HepG2 (cell line): Measurements from ENCODE around the gene EXOC6B. TPM values are rescaled to one million over a fixed set of nuclear protein-coding genes. Genes with fewer than 3 reads are reported as not detected.

Experiments
- ATAC-seq: fragments of 200-7000 bp; cut with Tn5 transposase; 3 replicates; pipeline ENCODE4 v1.9.1; 2020; ENCODE audit warnings: mild to moderate bottlenecking, moderate library complexity
- BruUV-seq: library from RNA; stranded (reverse); fragments of 400-500 nt; replicated peaks from 2 replicates; lab custom pipeline; 2021; lab: Mats Ljungman, UMichigan
- CTCF ChIA-PET: fragments of 300-600 bp; formaldehyde crosslinking; extraction: SDS; loops from one replicate; lab custom pipeline; 2021; ENCODE audit warnings: low total read pairs, inconsistent platforms, low intra/inter-chr PET ratio; lab: Yijun Ruan, JAX
- POLR2A ChIA-PET: fragments of 350-600 bp; sonication (Branson Sonifier 250); formaldehyde crosslinking; loops from one replicate; lab custom pipeline; 2020; ENCODE audit warnings: antibody characterized with exemption, inconsistent platforms; lab: Yijun Ruan, JAX
- DNase-seq: peaks from one replicate; pipeline ENCODE4 v3.0.0-alpha.2; 2015; ENCODE audit warnings: low spot score
- FAIRE-seq: peaks from 3 replicates; lab custom pipeline; 2011; peaks lifted over from hg19 to GRCh38; lab: Jason Lieb, UNC
- H2AFZ ChIP-seq: one replicate; pipeline ENCODE4 v1.6.1; 2011; ENCODE audit warnings: low read length, inconsistent platforms
- H3K27ac ChIP-seq: fragments of 300-600 bp; 3 replicates; pipeline ENCODE4 v1.8.0; 2011; ENCODE audit warnings: mixed run types, mild to moderate bottlenecking, mixed read lengths, low read length, inconsistent platforms; ENCODE audit not compliant: insufficient read depth; ENCODE audit errors: extremely low read length
- H3K27me3 ChIP-seq, 2 experiments: fragments of 200-600 bp in 1 of 2; 2 replicates in 1 of 2; 3 replicates in 1 of 2; pipeline versions ENCODE4 v1.6.0 to v1.8.0; 2011; ENCODE audit warnings: low read length in 2 of 2, mild to moderate bottlenecking in 2 of 2, moderate library complexity in 2 of 2, inconsistent platforms in 1 of 2; ENCODE audit not compliant: insufficient read depth in 2 of 2, control insufficient read depth in 1 of 2
- H3K36me3 ChIP-seq, 2 experiments: fragments of 200-600 bp in 1 of 2; replicated peaks in 1 of 2; 2 replicates in 1 of 2; 3 replicates in 1 of 2; pipeline versions ENCODE4 v1.5.1 to v1.8.0; 2011; ENCODE audit warnings: low read length in 2 of 2, inconsistent platforms in 1 of 2; ENCODE audit not compliant: insufficient read depth in 2 of 2, control insufficient read depth in 1 of 2
- H3K4me1 ChIP-seq: 2 replicates; pipeline ENCODE4 v1.5.1; 2012; ENCODE audit warnings: low read length, inconsistent platforms; ENCODE audit not compliant: insufficient read depth
- H3K4me2 ChIP-seq: 2 replicates; pipeline ENCODE4 v1.6.0; 2011; ENCODE audit warnings: low read depth, low read length, inconsistent platforms
- H3K4me3 ChIP-seq, 3 experiments: fragments of 200-600 bp in 1 of 3; sonication (generic), shearing (Covaris generic) in 1 of 3; replicated peaks in 1 of 3; 2 replicates each; pipeline ENCODE4 v1.5.1; 2011 to 2016; ENCODE audit warnings: low read length in 3 of 3, inconsistent platforms in 2 of 3, low read depth in 2 of 3, mild to moderate bottlenecking in 2 of 3, control low read depth in 1 of 3, mixed read lengths in 1 of 3; ENCODE audit not compliant: insufficient read depth in 1 of 3
- H3K79me2 ChIP-seq: one replicate; pipeline ENCODE4 v1.6.1; 2011; ENCODE audit warnings: low read length, inconsistent platforms; ENCODE audit not compliant: insufficient read depth
- H3K9ac ChIP-seq: 2 replicates; pipeline ENCODE4 v1.6.0; 2011; ENCODE audit warnings: mild to moderate bottlenecking, low read depth, low read length, inconsistent platforms; ENCODE audit not compliant: insufficient read depth
- H3K9me3 ChIP-seq: 2 replicates; pipeline ENCODE4 v1.5.1; 2012; ENCODE audit warnings: mild to moderate bottlenecking, low read length
- H4K20me1 ChIP-seq: 2 replicates; pipeline ENCODE4 v1.6.0; 2011; ENCODE audit warnings: inconsistent platforms, mild to moderate bottlenecking, low read length, moderate library complexity; ENCODE audit not compliant: insufficient read depth
- CEBPG ChIP-seq: IDR thresholded peaks from 2 replicates; pipeline ENCODE4 v1.6.1; 2016
- PCBP1 ChIP-seq: fragments of 200-400 bp; formaldehyde crosslinking; IDR thresholded peaks from 2 replicates; pipeline ENCODE4 v1.6.1; 2017; ENCODE audit warnings: mild to moderate bottlenecking, low read depth, low read length, borderline replicate concordance
- RBM39 ChIP-seq: fragments of 200-400 bp; formaldehyde crosslinking; IDR thresholded peaks from one replicate; pipeline ENCODE4 v1.6.1; 2018; ENCODE audit warnings: antibody characterized with exemption, mild to moderate bottlenecking, low read depth, low read length; ENCODE audit not compliant: poor library complexity, severe bottlenecking
- ZNF30 ChIP-seq: sonication (generic); formaldehyde crosslinking; IDR thresholded peaks from 2 replicates; pipeline ENCODE4 v1.5.0; 2020; ENCODE audit warnings: mild to moderate bottlenecking, missing genetic modification reagents
- ZNF562 ChIP-seq: sonication (generic); formaldehyde crosslinking; IDR thresholded peaks from 2 replicates; pipeline ENCODE4 v1.8.0; 2022; ENCODE audit warnings: missing genetic modification reagents, borderline replicate concordance
- ZNF724P ChIP-seq: sonication (generic); formaldehyde crosslinking; IDR thresholded peaks from 2 replicates; pipeline ENCODE4 v1.8.0; 2022; ENCODE audit warnings: missing genetic modification reagents, borderline replicate concordance
- WGBS: methylation state at CpG from one replicate; pipeline ENCODE4 v1.1.6; 2017; ENCODE audit warnings: low lambda C conversion rate; 5-methylcytosine and 5-hydroxymethylcytosine counted together
- in situ Hi-C: cut with HindIII; loops from 2 replicates; pipeline ENCODE4 v1.10.0; 2017; ENCODE audit warnings: low pct_unique_long_range_greater_than_20kb; ENCODE audit not compliant: extremely low pct_ligation_motif_present
- intact Hi-C: fragments of 100-400 bp; cut with micrococcal nuclease; formaldehyde crosslinking; loops from one replicate; pipeline ENCODE4 v1.10.0; 2022; ENCODE audit not compliant: unreplicated experiment
- polyA plus RNA-seq, 8 experiments: library from polyadenylated mRNA; depleted of rRNA in 3 of 8; stranded (reverse) in 7 of 8; unstranded in 1 of 8; fragments of >200 nt; fragmentation: Illumina TruSeq in 4 of 8; extraction: Trizol in 4 of 8; gene quantifications; 2 replicates each; pipeline versions ENCODE4 v1.2.1 to v1.2.3, GENCODE V29; 2011 to 2016; ENCODE audit warnings: low read depth in 4 of 8, missing spikeins in 1 of 8, mixed read lengths in 1 of 8; ENCODE audit not compliant: insufficient read depth in 1 of 8
- total RNA-seq, 5 experiments: library from RNA; depleted of rRNA; stranded (reverse); fragments of >200 nt; fragmentation: Illumina TruSeq; extraction: Trizol; gene quantifications; 2 replicates each; pipeline ENCODE4 v1.2.3, GENCODE V29; 2016; ENCODE audit warnings: low read depth in 1 of 5
- TF ChIP-seq, protein P1 (sequence below), 2 experiments: fragments of 450-650 bp in 1 of 2; sonication (generic) in 1 of 2; formaldehyde crosslinking in 1 of 2; IDR thresholded peaks; 2 replicates each; pipeline versions ENCODE4 v1.6.1 to v1.8.0; 2016 to 2022; ENCODE audit warnings: antibody characterized with exemption in 1 of 2, mild to moderate bottlenecking in 1 of 2, missing genetic modification reagents in 1 of 2
- TF ChIP-seq, protein P2 (sequence below): sonication (generic); formaldehyde crosslinking; IDR thresholded peaks from 2 replicates; pipeline ENCODE4 v1.4.0; 2020; ENCODE audit warnings: mild to moderate bottlenecking, missing genetic modification reagents

EXOC6B gene
- total and polyA plus RNA-seq, 2 of the 13 experiments (the other 11 are each of a cell fraction or from before 2014, with no cell fraction given) = 9.1 to 15.9 TPM

DNA sequence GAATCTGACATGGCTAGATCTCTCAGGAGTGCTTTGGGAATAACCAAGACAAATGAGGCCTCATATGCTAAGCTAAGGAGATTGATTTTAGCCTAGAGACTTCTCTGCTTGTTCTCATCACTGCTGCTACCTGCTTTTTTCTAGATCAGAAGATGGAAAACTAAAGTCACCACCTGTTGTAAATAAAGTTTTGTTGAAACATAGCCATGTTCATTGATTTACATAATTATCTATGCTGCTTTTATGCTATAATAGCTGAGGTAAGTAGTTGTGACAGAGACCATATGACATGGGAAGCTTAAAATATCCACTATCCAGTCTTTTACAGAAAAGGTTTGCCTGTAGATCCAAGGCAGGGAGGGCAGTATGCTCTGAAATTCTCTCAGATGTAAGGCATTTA lies 632.1 kb downstream of the EXOC6B start (continued):
- TF ChIP-seq, protein P1, sequence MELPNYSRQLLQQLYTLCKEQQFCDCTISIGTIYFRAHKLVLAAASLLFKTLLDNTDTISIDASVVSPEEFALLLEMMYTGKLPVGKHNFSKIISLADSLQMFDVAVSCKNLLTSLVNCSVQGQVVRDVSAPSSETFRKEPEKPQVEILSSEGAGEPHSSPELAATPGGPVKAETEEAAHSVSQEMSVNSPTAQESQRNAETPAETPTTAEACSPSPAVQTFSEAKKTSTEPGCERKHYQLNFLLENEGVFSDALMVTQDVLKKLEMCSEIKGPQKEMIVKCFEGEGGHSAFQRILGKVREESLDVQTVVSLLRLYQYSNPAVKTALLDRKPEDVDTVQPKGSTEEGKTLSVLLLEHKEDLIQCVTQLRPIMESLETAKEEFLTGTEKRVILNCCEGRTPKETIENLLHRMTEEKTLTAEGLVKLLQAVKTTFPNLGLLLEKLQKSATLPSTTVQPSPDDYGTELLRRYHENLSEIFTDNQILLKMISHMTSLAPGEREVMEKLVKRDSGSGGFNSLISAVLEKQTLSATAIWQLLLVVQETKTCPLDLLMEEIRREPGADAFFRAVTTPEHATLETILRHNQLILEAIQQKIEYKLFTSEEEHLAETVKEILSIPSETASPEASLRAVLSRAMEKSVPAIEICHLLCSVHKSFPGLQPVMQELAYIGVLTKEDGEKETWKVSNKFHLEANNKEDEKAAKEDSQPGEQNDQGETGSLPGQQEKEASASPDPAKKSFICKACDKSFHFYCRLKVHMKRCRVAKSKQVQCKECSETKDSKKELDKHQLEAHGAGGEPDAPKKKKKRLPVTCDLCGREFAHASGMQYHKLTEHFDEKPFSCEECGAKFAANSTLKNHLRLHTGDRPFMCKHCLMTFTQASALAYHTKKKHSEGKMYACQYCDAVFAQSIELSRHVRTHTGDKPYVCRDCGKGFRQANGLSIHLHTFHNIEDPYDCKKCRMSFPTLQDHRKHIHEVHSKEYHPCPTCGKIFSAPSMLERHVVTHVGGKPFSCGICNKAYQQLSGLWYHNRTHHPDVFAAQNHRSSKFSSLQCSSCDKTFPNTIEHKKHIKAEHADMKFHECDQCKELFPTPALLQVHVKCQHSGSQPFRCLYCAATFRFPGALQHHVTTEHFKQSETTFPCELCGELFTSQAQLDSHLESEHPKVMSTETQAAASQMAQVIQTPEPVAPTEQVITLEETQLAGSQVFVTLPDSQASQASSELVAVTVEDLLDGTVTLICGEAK (IDR thresholded peaks at IDR 0.05) = peak; percentile 39; the same call in 1 of the 2 replicates
- TF ChIP-seq, protein P1 (CRISPR knock-in tag; IDR thresholded peaks at IDR 0.05) = no peak; the same call in 1 of the 2 replicates
- TF ChIP-seq PCBP1 = no peak

DNA sequence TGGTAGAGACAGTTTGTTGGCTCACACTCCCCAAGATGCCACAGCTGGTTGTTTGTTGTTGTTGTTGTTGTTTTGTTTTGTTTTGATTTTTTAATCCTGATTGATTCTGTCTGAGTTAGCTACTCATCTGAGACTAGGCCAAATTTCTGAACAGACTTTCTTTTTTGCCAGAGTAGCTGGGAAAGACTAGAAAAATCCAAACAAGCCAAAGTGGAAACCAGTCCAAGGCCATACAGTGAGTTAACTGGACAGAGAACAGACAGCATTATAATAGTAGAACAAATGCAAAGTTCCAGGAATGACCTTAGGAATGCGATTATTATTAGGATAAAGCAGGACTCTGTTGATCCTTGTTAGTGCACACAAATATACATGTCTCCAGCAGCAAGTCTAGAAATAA lies 634.4 kb downstream of the EXOC6B start:
- intact Hi-C loops = no loop called here
- ChIA-PET CTCF (no interaction called here), POLR2A (no interaction called here)
- FAIRE-seq (no peak), ATAC-seq (no peak), DNase-seq (no peak)
- H2AFZ ChIP-seq = no peak overlapping the region
- no peak overlapping the region for H3K4me2 ChIP-seq
- no peaks in the 10 kb centered on the region for H4K20me1 ChIP-seq
- H3K27me3 ChIP-seq = no peaks in the 10 kb centered on the region
- no TSS peak for BruUV-seq
- no peak for TF ChIP-seq ZNF30 (CRISPR knock-in tag)
- TF ChIP-seq ZNF724P = no peak
- TF ChIP-seq CEBPG = no peak
- TF ChIP-seq RBM39 = no peak
- TF ChIP-seq, protein P2, sequence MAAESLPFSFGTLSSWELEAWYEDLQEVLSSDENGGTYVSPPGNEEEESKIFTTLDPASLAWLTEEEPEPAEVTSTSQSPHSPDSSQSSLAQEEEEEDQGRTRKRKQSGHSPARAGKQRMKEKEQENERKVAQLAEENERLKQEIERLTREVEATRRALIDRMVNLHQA = no peak
- TF ChIP-seq ZNF562 (CRISPR knock-in tag) = no peak
- no peaks in the 10 kb centered on the region for H3K9me3 ChIP-seq
- no peaks in the 10 kb centered on the region for H3K36me3 ChIP-seq
- H3K27ac ChIP-seq = no peak overlapping the region
- H3K4me3 ChIP-seq = no peak overlapping the region
- no peaks in the 10 kb centered on the region for H3K4me1 ChIP-seq
- H3K79me2 ChIP-seq = no peaks in the 10 kb centered on the region
- H3K9ac ChIP-seq = no peak overlapping the region
- 82% methylated on average over 1 of the region's 1 CpG for WGBS
- in situ Hi-C loops = no loop called here
